NCI-H2171 treated with DMSO at 0.1 percent for 48 hours (cell line): Measurements from ENCODE around the gene CEBPB.

Experiments
- DNase-seq: peaks from one replicate; lab custom pipeline; 2025; lab: John Stamatoyannopoulos, UW

Gene CEBPB

DNA sequence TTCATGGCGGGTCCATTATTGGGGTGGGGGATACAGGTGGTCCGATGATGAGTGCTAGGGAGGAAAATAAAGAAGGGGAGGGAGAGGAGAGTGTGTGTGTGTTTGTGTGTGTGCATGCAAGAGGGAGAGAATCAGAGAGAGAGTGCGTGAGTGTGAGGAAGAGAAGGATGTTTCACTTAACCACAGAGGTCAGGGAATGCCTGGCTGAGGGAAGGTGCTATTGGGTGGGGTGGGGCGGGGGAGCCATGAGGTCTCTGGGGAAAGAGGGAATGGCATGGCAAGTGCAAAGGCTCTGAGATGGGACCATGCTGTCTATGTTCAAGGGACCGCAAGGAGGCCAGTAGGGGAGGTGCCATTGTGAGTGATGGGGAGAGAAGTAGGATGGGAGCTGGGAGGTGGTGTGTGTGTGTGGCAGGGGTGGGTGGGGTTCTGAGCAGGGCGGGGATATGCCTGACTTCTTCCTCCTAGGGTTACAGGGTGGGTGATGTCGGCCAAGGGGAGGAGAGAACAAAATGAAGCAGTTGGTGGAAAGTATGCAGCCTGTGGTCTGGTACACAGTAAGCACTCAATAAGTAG is 23.0 kb downstream of the CEBPB start:
- DNase-seq, result no peak

- DNase-seq, result no peak
Measured at GRCh38 chr20:50214226-50215024, 23.8 kb downstream of the CEBPB start.

DNA sequence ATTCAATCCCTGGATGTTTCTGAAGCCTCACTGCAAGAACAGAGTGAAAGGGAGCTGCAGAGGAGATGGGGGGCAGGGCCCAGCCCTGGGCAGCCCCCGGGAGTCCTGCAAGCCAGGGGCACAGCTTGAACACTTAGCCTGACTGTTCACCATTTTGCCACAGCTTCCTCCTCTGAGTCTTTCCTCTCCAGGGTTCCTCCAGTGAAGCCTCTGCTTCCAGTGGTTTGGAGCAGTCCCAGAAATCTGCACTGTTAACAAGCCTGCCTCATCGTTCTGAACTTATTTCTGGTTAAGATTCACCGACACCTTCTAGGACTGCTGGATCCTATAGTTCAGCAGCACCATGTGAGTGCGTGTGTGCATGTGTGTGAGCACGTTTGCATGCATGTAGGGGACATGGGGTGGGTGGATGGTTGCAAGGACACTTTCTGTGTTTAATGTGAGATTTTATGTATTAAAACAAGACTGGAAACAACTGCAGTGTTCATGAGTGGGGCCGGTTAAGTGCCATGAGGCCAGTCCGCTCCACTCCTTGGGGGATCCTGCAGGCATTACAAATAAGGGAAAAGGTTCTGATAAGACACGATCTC is 24.6 kb downstream of the CEBPB start:
- DNase-seq, result no peak

DNA sequence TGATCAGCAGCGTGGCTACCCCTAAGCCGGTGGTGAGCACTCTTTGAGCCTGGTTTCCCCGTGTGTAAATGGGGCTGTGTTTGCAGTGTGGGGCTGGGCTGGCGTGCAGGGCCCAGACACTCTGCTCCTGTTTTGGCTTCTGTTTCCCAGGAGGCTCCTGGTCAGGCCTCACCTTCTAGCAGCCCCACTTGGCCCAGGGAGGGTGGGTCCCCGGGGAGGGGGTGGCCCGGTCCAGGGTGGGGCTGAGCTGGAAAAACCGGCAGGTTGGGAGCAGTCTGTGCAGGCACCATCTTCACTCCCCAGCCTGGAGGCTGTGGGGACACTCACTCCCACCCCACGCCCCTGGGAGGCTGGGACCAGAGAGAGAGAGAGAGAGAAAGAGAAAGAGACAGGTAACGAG is 25.3 kb downstream of the CEBPB start:
- peak; percentile 36 for DNase-seq

DNA sequence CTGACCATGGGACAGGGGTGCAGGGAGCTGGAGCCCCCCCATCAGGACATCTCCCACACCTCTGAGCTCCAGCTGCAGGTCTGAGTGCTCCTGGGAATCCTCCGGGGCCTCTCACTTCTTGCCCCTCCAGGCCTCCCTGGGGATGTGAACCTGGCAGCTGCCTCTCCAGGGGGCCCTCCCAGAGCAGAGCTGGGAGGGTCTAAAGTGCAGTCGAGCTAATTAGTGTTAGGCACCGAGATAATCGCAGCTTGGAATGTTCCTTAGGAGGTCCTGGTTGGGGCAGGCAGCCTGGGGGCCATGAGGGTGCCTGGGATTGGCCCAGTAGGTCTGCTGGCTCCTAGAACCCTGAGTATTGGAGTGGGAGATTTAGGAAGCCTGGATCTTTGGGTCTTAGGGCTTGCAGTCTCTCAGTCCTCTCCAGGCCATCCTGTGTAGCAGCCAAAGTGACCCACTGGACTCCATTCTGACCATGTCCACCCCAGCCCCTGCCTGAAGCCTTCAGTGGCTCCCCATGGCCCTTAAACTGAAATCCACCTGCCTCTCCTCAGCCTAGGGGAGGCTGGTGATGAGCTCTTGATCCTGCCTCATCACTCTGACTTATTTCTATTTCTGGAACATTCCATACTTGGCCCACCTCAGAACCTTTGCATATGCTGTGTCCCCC is 26.0 kb downstream of the CEBPB start:
- DNase-seq, result peak; percentile 82

- no peak for DNase-seq
Measured at GRCh38 chr20:50217207-50217949, 26.7 kb downstream of the CEBPB start.

GRCh38 chr20:50218987-50219435 is 28.4 kb downstream of the CEBPB start:
- peak; percentile 53 for DNase-seq

- DNase-seq, result no peak
Measured at GRCh38 chr20:50219600-50219999, 29.0 kb downstream of the CEBPB start.

DNA sequence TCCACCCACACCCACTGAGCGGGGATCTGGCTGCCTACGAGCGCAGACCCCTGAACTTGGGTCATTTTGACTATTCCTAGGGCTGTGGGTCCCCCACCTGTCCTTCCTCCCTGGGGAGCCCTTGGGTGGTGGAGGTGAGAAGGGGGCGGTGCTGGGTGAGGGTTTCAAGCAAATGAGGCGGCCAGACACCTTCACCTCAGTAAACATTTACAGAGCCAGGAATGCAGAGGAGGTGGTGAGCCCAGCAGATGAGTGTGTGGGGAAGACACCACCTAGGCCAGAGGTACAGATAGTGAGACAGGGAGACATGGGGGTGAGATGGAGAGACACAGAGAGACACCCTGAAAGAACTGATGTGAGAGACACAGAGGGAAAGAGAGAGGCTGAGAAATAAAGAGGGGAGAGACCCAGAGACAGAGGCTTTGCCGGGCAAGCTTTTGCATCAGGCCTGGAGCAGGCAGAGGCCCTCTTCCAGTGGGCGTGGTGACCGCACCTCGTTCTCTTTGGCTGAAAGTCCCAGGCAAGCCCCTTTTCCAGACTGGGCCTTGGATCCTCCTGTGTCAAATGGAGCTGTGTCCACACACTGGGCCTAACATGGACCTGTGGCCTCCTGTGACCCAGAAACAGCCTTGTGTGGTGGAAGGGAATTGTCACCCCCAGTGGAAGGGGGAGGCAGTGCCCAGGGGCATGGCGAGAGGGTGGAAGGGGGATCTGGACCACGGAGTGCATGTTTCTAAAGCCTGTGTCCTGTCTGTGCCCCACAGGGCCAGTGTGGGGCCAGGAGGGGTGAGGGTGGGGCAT is 29.7 kb downstream of the CEBPB start:
- DNase-seq, result no peak

GRCh38 chr20:50220894-50221365 is 30.3 kb downstream of the CEBPB start:
- no peak for DNase-seq

GRCh38 chr20:50221501-50222308 is 31.1 kb downstream of the CEBPB start:
- no peak for DNase-seq

- no peak for DNase-seq
Measured at GRCh38 chr20:50222309-50223038, 31.8 kb downstream of the CEBPB start.

- no peak for DNase-seq
Measured at GRCh38 chr20:50223039-50224005, 32.7 kb downstream of the CEBPB start.

GRCh38 chr20:50224052-50224451 is 33.4 kb downstream of the CEBPB start:
- DNase-seq, result no peak

DNA sequence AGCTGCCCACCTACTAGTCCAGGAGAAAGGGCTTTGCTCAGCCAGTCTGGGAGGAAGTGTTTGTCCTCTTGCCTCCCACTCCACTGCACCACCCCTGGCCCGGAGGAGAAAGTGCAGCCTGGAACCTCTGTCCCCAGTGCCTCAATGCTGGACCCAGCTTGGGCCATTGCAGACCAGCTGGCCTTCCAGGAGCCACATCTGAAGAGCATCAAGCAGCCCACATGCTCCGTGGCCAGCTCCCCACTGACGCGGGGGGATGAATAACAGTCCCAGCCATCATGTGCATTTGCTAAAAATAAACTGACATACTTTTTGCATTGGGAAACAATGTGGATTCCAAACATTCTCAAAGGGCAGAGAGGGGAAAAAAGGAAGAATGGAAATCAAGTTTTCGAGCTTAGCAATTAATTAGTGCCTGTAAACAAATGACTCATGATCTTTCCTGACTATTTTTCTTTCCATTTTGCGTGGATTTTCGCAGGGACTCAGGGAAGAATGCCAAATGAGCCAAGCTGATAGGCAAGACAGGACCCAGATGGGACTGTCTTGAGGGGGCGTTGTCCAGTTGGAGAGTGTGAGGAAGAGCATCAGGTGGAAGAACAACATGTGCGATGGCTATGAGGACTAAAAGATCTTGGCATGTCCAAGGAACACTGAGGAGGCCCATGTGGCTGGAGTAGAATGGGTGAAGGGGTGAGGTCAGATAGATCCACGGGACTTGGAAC is 34.1 kb downstream of the CEBPB start:
- no peak for DNase-seq

DNA sequence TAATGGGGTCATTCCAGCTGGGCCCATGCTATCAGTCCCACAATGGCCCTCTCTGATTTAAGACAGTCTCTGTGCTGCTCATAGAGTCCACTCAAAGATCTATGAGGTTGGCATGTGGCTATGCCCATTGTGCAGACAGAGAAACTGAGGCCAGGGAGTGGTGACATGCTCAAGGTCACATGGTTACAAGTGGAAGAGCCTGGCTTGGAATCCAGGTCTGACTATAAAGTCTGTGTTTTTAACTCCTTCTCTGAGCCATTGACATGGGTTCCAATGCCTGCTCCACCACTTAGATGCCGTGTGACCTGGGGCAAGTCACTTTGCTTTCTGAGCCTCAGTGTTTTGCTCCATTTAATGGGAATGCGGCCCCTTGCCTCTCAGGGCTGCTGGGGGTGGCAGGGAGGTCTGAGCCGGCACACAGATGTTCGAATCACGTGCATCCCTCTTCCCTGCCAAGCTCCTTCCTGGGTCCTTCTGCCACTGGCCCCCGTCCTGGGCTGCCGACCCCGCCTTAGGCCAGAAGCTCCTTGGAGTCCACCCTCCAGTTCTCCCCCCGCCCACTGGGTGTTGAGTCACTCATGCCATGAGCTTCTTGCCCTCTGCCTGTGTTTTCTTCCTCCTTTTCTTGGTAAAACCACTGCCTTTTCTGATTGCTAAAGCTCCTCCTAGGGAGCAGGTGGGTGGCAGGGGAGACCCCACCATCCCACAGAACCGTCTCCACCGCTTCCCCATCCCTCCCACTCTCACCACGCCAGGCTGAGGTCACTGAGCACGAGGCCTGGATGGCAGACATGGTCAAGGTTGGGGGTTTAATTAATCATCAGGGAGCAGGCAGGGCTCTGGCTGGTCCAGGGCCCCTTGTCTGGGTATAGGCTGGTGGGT is 35.7 kb downstream of the CEBPB start:
- no peak for DNase-seq

DNA sequence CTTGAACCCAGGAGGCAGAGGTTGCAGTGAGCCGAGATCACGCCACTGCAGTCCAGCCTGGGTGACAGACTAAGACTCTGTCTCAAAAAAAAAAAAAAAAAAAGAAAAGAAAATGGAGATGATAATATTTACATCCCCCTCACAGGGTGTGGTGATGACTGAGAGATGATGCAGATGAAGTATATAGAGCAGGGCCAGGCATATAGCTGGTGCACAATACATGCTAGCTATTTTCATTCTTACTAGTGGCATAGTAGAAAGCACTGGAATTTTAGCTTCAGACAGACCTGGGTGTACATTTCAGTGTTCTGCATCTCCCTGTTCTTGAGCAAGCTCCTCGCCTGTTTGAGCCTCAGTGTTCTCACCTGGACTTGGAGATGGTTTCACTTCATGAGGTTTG is 36.9 kb downstream of the CEBPB start:
- DNase-seq, result no peak
